Measurements from ENCODE around the gene ZNF121. TPM values are rescaled to one million over a fixed set of nuclear protein-coding genes. Genes with fewer than 3 reads are reported as not detected.

ZNF121 gene
- 10 to 100 TPM; 16.1 to 48.6 TPM for total RNA-seq

DNA sequence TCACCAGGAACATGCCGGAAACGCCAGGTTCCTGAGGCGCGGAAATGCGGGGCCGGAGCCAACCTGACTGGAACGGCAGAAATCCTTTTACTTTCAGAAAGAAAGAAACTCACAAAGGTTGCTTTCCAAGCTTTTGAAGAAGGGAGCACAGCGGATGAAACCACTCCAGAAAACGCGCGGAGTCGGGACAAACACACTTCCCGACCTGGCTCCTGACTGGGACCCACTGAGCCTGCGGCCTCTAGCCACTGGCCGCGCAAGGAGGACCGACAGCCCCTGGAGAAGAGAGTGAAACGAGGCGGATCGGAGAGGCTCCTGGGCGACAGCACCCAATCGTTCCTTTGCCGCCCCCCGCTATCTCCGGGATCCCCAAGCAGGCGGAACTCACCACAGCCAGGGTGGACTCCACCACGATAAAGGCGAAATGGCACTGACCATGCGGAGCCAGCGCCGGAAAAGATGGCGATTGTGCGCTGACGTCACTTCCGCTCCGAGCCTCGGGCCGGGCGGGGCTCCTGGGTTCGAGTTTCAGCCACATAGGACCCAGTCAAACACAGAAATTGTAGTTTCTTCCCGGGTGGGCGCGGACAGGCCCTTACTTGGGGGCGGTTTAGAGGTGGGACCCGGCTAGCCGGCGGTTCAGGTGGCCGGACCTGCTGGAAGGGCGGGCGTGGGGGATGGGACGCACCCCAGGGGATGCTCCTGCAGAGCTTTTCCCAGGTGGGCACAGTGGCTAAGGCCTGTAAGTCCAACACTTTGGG, at the start of gene ZNF121:
ZNF121 (minus strand) TSS at position 432 of the 761 bp plus-strand sequence. CDS start 16,407 bp downstream, outside the sequence.
- TF ChIP-seq CTCF (IDR thresholded peaks at IDR 0.05), result no peak
- Histone ChIP-seq H3K27ac (peak within 1 kb of the TSS; percentile 86 to 94), H3K27me3 (replicated peaks; ENCODE audit: insufficient read depth) (no peaks in the 10 kb centered on the region), H3K4me3 (peak within 1 kb of the TSS; percentile 86), H3K36me3 (peaks cover 4% of the 10 kb centered on the region), H3K9me3 (peaks cover 10% of the 10 kb centered on the region), H3K4me1 (ENCODE audit: control insufficient read depth in 1 of 2, low read depth in 2 of 2) (peaks cover 9 to 16% of the 10 kb centered on the region in 2 donors)
- DNase-seq (ENCODE audit: low spot score) (peak; percentile 19), ATAC-seq (ENCODE audit: insufficient number of reproducible peaks, low FRiP score, low read depth) (peak; percentile 69)

GRCh38 chr19:9627856-9628255, 43.6 kb upstream of the ZNF121 start:
- H3K36me3 ChIP-seq, result no peaks in the 10 kb centered on the region
- TF ChIP-seq CTCF (IDR thresholded peaks at IDR 0.05), result no peak
- no peaks in the 10 kb centered on the region for H3K9me3 ChIP-seq

GRCh38 chr19:9622531-9622930, 38.2 kb upstream of the ZNF121 start:
- Histone ChIP-seq H3K27ac (peak overlapping the region; percentile 89), H3K4me3 (peak overlapping the region; percentile 83), H3K4me1 (ENCODE audit: control insufficient read depth in 1 of 2, low read depth in 2 of 2) (peaks cover 9 to 33% of the 10 kb centered on the region in 2 donors), H3K27me3 (replicated peaks; ENCODE audit: insufficient read depth) (no peaks in the 10 kb centered on the region), H3K36me3 (peaks cover 13% of the 10 kb centered on the region), H3K9me3 (no peaks in the 10 kb centered on the region)
- no peak for DNase-seq (ENCODE audit: low spot score)
- ATAC-seq (ENCODE audit: insufficient number of reproducible peaks, low FRiP score, low read depth), result no peak
- no peak for TF ChIP-seq CTCF (IDR thresholded peaks at IDR 0.05)

More at GRCh38 chr19:9627856-9628255, 43.6 kb upstream of the ZNF121 start:
- Histone ChIP-seq H3K27me3 (replicated peaks; ENCODE audit: insufficient read depth) (no peaks in the 10 kb centered on the region), H3K27ac (no peak overlapping the region), H3K4me1 (ENCODE audit: control insufficient read depth in 1 of 2, low read depth in 2 of 2) (peaks cover 2 to 19% of the 10 kb centered on the region in 2 donors), H3K4me3 (no peak overlapping the region)
- no peak for DNase-seq (ENCODE audit: low spot score)
- ATAC-seq (ENCODE audit: insufficient number of reproducible peaks, low FRiP score, low read depth), result no peak

- DNase-seq (ENCODE audit: low spot score) (peak; percentile 38), ATAC-seq (ENCODE audit: insufficient number of reproducible peaks, low FRiP score, low read depth) (peak; percentile 91)
- peaks cover 9 to 33% of the 10 kb centered on the region in 2 donors for H3K4me1 ChIP-seq (ENCODE audit: control insufficient read depth in 1 of 2, low read depth in 2 of 2)
Measured at GRCh38 chr19:9621156-9622037, 37.1 kb upstream of the ZNF121 start, which contains the start of gene ZNF561. Gene ZNF561, minus strand, starts transcription at chr19:9621232. Its CDS starts 1,776 bp downstream, at chr19:9619456.

More at GRCh38 chr19:9621156-9622037, 37.1 kb upstream of the ZNF121 start, which contains the start of gene ZNF561:
- no peak for TF ChIP-seq CTCF (IDR thresholded peaks at IDR 0.05)
- Histone ChIP-seq H3K27ac (peak within 1 kb of the TSS; percentile 89), H3K27me3 (replicated peaks; ENCODE audit: insufficient read depth) (no peaks in the 10 kb centered on the region), H3K9me3 (no peaks in the 10 kb centered on the region), H3K36me3 (peaks cover 22% of the 10 kb centered on the region), H3K4me3 (peak within 1 kb of the TSS; percentile 83)
